Activated naive CD4-positive, alpha-beta T cell treated with anti-CD3 and anti-CD28 coated beads, Interleukin-2, amount 50 U/mL, for 72 hours (primary cell): ENCODE results near the gene FGFRL1. TPM values are rescaled to one million over a fixed set of nuclear protein-coding genes. Genes with fewer than 3 reads are reported as not detected.
"Not testable (repeated sequence)": the region's sequence is repeated elsewhere in the genome, so short reads cannot be mapped to it uniquely, and the experiment has no call there.

Experiments
- ATAC-seq, 2 donors: fragments of 150-1000 bp; cut with Tn5 transposase; 2 replicates each; pipeline ENCODE4 v1.10.0; 2021; ENCODE audit warnings: mild to moderate bottlenecking in 2 of 2, moderate library complexity in 2 of 2
- DNase-seq, 2 donors: peaks; one replicate each; pipeline ENCODE4 v3.0.0; 2021 to 2022; ENCODE audit warnings: low spot score in 2 of 2
- H3K27ac Mint-ChIP-seq, 2 donors: one replicate each; pipeline ENCODE4 v1.8.0; 2022; ENCODE audit warnings: mild to moderate bottlenecking in 2 of 2, mixed read lengths in 2 of 2
- H3K36me3 Mint-ChIP-seq, 2 donors: one replicate each; pipeline ENCODE4 v1.8.0; 2022; ENCODE audit warnings: mixed read lengths in 2 of 2
- H3K9me3 Mint-ChIP-seq, 2 donors: one replicate each; pipeline ENCODE4 v1.8.0; 2022; ENCODE audit warnings: mixed read lengths in 2 of 2
- total RNA-seq, 2 donors: library from RNA; stranded (reverse); gene quantifications; one replicate each; pipeline ENCODE4 v1.2.3, GENCODE V29; 2022

FGFRL1 gene
- total RNA-seq, 2 donors from 2014 or later: 10.3 to 27.6 TPM

DNA sequence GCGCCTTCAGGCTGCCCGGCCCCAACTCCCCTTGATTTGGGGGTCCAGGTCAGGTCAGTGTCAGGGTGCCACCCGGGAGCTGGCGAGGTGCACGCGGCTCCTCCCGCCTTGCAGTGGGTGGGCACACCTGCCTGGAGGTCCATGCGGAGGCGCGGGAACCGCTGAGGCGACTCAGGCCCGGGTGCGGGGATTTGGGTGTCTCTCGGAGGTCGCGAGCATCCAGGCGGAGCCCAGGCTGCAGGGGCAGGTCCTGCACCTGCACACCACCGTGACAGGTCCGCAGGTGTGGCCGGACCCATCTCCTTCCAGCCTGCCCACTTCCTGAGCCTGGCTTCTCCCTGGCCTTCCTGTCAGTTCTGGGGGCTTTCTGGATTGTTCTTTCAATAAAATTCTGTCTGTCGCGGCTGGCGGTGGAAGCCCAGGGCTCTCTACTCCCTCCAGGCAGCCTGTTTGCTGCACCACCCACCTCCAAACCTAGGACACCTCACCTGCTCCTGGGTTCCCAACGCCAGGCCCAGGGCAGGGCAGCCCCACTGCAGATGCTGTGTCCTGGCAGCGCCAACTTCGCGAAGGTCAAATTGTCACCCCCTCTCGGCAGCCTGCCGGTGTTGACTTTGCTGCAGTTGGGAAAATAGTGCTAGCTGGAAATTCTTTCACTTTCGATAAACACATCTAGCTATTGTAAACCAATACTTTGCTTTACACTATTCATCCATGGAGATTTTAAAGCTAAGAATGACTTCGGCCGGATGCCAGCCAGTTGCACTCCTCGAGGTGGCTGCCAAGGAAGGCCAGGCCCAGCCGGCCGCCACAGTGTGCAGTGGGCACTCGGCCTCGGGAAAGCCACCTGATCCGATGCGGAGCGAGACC, 35.9 kb downstream of the FGFRL1 start:
- Mint-ChIP-seq H3K36me3 (peaks cover 0 to 6% of the 10 kb centered on the region in 2 donors), H3K9me3 (no peaks in the 10 kb centered on the region), H3K27ac (no peak overlapping the region)
- ATAC-seq (no peak), DNase-seq (peak in 1 of 2 donors; percentile 54)

DNA sequence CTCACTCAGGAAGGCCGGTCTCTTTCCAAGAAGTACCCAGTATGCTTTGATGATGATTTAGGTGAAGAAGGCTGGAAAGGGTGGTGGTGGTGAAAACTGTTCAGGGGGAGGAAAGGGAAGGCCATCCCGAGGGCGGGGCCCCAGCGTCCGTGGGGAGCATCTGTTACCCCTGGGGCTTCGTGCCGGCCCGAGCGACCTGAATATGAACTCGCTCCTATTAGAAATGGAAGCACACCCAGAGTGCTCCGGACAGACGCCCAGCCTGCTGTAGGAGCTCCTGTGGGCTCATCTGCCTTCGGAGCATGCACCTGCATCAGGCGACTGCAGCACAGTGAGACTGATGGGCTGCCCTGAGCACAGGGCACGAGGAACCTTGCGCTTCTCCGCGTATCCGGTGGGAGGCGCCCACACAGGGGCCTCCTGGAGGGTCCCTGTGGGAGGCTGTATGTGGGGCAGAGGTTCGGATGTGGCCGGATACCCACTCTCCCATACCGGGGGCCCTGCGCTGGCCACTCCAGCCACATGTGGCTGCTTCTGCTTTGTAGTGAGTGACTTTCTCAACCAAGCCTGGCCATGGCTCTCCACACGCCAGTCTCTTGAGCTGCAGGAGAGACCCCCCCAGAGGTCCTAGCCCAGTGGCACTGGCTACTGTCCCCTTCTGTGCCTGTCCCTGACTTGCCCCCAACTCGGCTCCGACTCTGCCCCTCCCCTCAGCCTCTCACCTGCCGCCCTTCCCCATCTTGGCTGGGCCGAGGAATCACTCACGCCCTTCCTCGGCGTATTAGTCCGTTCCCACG, 36.7 kb downstream of the FGFRL1 start:
- Mint-ChIP-seq H3K36me3 (peaks cover 0 to 6% of the 10 kb centered on the region in 2 donors), H3K27ac (no peak overlapping the region), H3K9me3 (no peaks in the 10 kb centered on the region)
- ATAC-seq (no peak), DNase-seq (peak in 1 of 2 donors; percentile 52)

DNA sequence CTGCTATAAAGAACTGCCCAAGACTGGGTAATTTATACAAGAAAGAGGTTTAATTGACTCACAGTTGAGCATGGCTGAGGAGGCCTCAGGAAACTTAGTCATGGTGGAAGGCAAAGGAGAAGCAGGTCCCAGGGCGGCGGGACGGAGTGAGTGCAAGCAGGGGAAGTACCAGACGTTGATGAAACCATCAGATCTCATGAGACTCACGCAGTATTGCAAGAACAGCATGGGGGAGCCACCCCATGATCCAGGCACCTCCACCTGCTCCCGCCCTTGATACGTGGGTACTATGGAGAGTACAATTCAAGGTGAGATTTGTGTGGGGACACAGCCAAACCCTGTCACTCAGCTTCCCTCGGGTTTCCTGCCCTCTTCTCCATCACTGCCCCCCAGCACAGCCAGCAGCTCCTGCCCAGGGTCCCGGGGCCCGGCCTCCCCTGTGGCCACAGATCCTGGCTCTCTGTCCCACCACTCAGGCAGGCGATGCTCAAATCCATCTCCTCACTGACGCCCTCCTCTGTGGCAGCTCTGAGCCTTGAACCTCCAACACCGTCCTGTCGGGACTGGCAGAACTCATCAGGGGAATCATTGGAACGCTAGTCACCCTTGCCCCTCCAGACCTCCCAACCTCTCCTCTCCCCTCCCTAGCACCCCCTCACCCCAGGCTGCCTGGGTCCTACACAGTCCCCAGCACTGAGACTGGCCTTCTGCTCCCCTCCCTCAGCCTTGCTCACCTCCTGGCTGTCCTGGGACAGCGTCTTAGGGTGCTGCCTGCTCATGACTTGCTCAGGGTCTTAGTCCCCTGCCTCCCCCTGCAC, 37.6 kb downstream of the FGFRL1 start:
- H3K36me3 Mint-ChIP-seq: peaks cover 0 to 6% of the 10 kb centered on the region in 2 donors
- DNase-seq (no peak), ATAC-seq (peak; percentile 53 to 91)
- H3K9me3 Mint-ChIP-seq: no peaks in the 10 kb centered on the region
- H3K27ac Mint-ChIP-seq: no peak overlapping the region

DNA sequence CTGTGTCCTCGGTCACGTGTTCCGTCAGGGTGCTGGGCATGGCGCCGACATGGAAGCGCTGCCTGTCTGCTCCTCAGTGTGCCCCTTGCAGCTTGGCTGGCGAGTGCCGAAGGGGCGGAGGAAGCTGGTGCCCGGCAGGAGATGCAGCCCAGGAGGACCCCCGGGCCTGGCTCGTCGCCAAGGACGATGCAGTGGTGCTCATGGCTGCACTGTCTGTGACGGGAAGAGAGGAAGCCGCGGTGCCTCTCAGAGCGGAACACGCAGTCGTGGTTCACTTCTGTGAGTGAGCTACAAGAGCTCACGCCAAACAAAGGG, 38.1 kb downstream of the FGFRL1 start:
- no peak for ATAC-seq
- no peaks in the 10 kb centered on the region for H3K9me3 Mint-ChIP-seq
- H3K27ac Mint-ChIP-seq: no peak overlapping the region
- no peak for DNase-seq
- H3K36me3 Mint-ChIP-seq: peaks cover 0 to 6% of the 10 kb centered on the region in 2 donors

DNA sequence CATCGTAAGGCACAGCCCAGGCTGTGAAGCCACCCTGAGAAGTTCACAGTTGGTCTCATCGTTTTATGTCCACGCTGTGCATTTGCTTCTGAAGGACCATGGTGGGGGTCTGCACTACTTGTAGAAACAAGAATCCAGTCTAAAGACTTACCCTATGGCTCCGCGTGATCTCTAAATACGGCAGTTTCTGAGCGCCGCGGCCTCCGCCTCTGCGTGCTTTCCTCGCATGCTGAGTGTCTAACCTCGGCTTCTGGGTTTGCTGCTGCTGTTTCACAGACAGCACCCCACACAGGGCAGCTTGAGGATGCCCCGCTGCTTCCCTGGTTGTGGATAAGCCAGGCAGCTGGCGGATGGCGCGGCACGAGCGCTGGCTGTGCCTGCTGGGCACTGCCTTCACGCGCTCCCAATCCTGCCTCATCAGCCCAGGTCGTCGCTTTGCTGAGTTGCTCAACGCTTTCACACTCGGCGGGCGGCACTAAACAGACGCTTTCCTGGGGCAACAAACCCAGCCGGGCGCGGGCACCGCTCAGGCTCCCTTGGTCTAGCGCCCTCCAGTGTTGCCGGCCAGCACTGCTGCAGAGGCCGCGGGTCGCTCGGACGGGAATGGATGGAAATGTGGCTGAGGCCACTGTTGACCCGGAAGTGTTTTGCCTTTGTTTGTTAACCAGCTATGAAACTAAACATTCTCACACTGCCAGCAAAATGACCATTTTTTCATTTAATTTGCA, 39.2 kb downstream of the FGFRL1 start:
- DNase-seq: no peak
- Mint-ChIP-seq H3K36me3 (peaks cover 0 to 6% of the 10 kb centered on the region in 2 donors), H3K9me3 (no peaks in the 10 kb centered on the region), H3K27ac (no peak overlapping the region)
- no peak for ATAC-seq

DNA sequence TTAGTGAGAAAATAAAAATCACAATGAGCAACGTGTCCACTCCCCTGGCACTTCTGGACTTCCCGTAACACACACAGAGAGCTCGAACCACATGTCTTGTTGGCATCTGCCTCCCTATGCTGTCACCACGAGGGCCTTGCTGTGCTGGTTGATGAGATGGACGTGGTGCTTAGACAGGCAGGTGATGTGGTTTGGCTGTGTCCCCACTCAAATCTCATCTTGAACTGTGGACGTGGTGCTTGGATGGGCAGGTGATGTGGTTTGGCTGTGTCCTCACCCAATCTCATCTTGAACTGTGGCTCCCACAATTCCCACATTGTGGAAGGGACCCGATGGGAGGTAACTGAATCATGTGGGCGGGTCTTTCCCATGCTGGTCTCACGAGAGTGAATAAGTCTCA, 40.0 kb downstream of the FGFRL1 start:
- Mint-ChIP-seq H3K27ac (no peak overlapping the region), H3K36me3 (peaks cover 0 to 6% of the 10 kb centered on the region in 2 donors), H3K9me3 (no peaks in the 10 kb centered on the region)
- no peak for ATAC-seq
- DNase-seq: no peak

DNA sequence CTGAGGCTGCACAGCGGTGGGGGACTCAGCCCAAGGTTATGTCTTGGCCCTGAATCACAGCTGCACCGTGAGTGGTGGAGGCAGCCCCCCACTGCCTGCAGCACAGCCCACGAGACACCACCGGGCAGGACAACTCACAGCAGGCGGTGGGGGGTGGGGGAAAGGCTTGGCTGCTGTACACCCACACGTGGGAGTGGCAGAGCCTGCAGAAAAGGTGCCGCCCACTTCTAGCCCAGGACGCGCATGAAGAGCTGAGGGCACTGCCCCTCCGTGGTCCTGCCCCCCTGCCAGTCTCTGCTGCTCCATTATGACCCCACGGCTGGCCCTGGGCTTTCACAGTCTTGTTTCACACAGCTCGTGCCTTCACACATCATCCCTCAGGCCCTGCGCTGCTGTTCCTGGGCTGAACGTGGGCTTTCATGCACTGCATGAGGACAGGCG, 40.8 kb downstream of the FGFRL1 start:
- ATAC-seq (no peak), DNase-seq (no peak)
- Mint-ChIP-seq H3K27ac (peak overlapping the region in 1 of 2 donors; percentile 23), H3K9me3 (no peaks in the 10 kb centered on the region), H3K36me3 (no peaks in the 10 kb centered on the region)

DNA sequence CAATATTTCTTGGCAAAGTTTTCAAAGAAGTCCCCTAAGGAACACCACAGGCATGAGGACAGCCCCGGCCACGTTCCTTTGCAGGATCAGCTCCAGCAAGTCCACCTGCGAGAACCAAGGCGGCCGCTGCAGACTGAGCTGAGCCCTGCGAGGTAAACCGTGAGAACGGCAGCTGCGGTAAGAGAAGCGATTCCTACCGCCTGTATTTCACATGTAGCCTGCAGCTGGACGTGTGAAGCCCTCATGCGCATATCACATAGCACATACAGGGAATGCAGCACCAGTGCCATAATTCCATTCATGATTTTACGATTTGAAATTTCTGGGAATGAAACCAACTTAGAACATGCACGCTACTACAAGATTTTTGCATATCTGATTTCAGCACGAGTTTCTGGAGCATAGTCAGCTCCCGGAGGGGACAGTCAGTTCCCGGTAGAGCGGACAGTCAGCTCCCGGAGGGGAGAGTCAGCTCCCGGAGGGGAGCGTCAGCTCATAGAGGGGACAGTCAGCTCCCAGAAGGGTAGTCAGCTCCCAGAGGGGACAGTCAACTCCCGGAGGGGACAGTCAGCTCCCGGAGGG, 41.7 kb downstream of the FGFRL1 start:
- Mint-ChIP-seq H3K27ac (no peak overlapping the region), H3K9me3 (no peaks in the 10 kb centered on the region), H3K36me3 (no peaks in the 10 kb centered on the region)
- DNase-seq (no peak), ATAC-seq (no peak)

DNA sequence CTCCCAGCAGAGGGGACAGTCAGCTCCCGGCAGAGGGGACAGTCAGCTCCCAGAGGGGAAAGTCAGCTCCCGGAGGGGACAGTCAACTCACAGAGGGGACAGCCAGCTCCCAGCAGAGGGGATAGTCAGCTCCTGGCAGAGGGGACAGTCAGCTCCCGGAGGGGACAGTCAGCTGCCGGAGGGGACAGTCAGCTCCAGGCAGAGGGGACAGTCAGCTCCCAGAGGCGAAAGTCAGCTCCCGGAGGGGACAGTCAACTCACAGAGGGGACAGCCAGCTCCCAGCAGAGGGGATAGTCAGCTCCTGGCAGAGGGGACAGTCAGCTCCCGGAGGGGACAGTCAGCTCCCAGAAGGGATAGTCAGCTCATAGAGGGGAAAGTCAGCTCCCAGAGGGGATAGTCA, 42.5 kb downstream of the FGFRL1 start:
- H3K27ac Mint-ChIP-seq, H3K36me3 Mint-ChIP-seq, DNase-seq, ATAC-seq, H3K9me3 Mint-ChIP-seq: not testable (repeated sequence)

DNA sequence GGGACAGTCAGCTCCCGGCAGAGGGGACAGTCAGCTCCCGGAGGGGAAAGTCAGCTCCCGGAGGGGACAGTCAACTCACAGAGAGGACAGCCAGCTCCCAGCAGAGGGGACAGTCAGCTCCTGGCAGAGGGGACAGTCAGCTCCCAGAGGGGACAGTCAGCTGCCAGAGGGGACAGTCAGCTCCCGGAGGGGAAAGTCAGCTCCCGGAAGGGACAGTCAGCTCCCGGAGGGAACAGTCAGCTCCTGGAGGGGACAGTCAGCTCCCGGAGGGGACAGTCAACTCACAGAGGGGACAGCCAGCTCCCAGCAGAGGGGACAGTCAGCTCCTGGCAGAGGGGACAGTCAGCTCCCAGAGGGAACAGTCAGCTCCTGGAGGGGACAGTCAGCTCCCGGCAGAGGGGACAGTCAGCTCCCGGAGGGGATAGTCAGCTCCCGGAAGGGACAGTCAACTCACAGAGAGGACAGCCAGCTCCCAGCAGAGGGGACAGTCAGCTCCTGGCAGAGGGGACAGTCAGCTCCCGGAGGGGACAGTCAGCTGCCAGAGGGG, 43.3 kb downstream of the FGFRL1 start:
- H3K36me3 Mint-ChIP-seq, DNase-seq, H3K9me3 Mint-ChIP-seq, H3K27ac Mint-ChIP-seq, ATAC-seq: not testable (repeated sequence)

DNA sequence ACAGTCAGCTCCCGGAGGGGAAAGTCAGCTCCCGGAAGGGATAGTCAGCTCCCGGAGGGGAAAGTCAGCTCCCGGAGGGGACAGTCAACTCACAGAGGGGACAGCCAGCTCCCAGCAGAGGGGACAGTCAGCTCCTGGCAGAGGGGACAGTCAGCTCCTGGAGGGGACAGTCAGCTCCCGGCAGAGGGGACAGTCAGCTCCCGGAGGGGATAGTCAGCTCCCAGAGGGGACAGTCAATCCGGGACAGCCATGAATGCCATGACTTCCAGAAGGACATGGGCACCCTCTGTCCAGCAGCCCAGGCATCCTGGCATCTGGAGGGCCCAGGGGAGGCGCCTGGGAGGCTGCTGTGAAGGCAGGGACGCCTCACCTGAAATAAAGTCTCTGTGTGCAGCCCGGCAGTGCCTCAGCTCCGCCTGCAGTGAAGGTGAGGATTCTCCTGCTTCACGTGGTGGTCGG, 43.8 kb downstream of the FGFRL1 start:
- not testable (repeated sequence) for H3K9me3 Mint-ChIP-seq, DNase-seq, H3K36me3 Mint-ChIP-seq
- peak overlapping the region in 1 of 2 donors; percentile 77 for H3K27ac Mint-ChIP-seq
- ATAC-seq: peak; percentile 10 to 37

DNA sequence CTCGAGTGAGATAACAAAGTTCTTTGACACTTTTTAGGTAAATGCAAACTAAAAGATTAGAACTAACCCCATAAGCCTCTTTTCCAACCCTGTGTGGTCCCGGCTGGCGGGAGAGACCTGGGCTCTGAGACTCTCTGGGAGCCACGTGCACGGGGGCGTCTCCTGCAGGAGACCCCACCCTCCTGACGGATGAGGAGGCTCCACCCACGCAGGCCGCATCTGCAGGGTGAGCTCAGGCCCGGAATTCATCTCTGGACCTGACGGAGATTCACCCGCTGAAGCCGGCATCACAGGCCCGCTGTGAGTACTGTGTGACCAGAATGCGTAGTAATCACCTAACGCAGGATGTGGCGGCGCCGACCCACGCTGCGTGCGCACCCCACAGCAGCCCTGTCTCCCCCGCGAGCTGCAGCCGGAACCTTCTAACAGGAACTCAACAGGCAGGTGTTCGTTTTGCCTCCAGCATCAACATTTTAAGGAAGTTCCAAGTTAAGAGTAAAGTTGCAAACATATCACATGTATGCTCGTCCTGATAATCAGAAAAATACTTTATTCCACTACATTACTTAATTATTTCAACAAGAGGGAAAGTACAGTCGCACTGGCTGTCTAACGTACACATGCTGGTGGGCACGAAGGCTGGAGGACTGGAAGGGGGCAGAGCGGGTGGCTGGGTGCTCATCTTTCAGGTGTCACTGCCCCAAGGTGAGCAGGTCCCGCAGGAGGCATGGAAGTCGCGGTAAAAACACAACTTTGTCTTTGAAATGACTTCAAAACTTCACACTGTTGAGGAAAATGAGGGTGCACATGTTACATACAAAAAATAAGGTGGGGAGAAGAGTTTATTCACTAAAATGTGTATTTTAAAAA, 44.5 kb downstream of the FGFRL1 start:
- peak; percentile 68 to 78 for DNase-seq
- Mint-ChIP-seq H3K36me3 (no peaks in the 10 kb centered on the region), H3K27ac (peak overlapping the region; percentile 39 to 77), H3K9me3 (no peaks in the 10 kb centered on the region)
- ATAC-seq: peak; percentile 98 to 100

DNA sequence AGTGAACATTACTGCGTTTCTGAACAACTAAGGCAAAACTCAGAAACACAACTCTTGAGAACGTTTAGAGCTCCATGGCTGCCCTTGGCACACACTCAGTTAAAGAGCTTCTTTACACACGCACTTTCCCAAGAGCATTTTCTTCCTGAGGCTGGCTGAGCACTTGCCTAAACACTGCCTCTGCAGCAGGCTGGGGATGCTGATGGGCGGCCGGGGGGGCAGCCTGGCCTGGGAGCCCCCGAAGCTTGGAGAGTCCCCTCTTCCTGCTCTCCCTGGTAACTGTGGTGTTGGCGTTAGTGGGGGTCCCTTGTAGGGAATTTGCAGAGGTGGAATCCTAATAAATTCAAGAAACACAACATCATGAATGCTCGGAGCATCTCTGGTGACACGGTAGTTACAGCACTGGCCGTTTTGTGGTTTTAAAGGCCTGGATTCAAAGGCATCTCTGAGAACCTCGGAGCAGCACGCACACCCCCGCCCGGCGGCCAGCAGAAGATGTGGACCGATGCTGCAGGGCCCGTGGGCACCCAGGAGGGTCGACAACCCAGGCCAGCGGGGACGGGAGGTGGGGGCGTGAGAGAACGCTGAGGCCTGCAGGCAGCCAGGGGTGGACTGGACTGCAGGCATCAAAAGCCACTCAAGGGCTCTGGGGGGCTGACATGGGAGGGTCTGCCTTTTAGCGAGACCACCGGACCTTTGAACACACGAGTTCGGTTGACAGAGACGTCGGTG, 45.4 kb downstream of the FGFRL1 start:
- ATAC-seq (no peak), DNase-seq (no peak)

DNA sequence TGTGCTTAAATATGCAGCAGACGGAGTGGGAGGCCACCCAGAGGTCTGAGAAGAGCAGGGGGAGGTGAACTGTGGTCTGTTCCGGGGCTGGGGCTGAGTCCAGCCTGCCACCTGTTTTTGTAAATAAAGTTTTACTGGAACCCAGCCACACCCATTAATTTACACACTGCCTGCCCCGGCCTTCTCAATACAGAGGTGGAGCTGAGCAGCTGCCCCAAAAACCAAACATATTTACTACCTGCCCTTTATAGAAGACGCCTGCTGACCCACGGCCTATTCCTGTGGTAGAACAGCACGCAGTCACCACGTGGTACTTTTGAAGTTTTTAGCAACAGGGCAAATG, 45.9 kb downstream of the FGFRL1 start:
- H3K27ac Mint-ChIP-seq: no peak overlapping the region
- H3K9me3 Mint-ChIP-seq: no peaks in the 10 kb centered on the region
- ATAC-seq (no peak), DNase-seq (no peak)
- peaks cover 0 to 5% of the 10 kb centered on the region in 2 donors for H3K36me3 Mint-ChIP-seq

More for the DNA sequence above, 45.4 kb downstream of the FGFRL1 start:
- peaks cover 0 to 5% of the 10 kb centered on the region in 2 donors for H3K36me3 Mint-ChIP-seq
- H3K27ac Mint-ChIP-seq: peak overlapping the region in 1 of 2 donors; percentile 77
- H3K9me3 Mint-ChIP-seq: no peaks in the 10 kb centered on the region
